Parathyroid adenoma (tissue), 2 donors: ENCODE measurements around the gene IL5RA.

Experiments
- H2AFZ ChIP-seq: fragments of 300-600 bp; sonication (generic); one replicate; pipeline ENCODE4 v1.7.0; 2017; ENCODE audit warnings: antibody characterized with exemption, mild to moderate bottlenecking
- H3K27ac ChIP-seq: fragments of 300-600 bp; sonication (generic); one replicate; pipeline ENCODE4 v1.7.0; 2017
- H3K27me3 ChIP-seq: fragments of 300-600 bp; sonication (generic); one replicate; pipeline ENCODE4 v1.7.0; 2017; ENCODE audit warnings: low read length; ENCODE audit not compliant: control insufficient read depth, insufficient read depth
- H3K36me3 ChIP-seq: fragments of 300-600 bp; sonication (generic); one replicate; pipeline ENCODE4 v1.7.0; 2017; ENCODE audit warnings: low read length; ENCODE audit not compliant: control insufficient read depth, insufficient read depth
- H3K4me1 ChIP-seq: fragments of 300-600 bp; sonication (generic); one replicate; pipeline ENCODE4 v1.7.0; 2017; ENCODE audit warnings: control low read depth
- H3K4me2 ChIP-seq: fragments of 300-600 bp; sonication (generic); one replicate; pipeline ENCODE4 v1.7.0; 2017; ENCODE audit warnings: low read length
- H3K4me3 ChIP-seq: fragments of 300-600 bp; sonication (generic); one replicate; pipeline ENCODE4 v1.7.0; 2017; ENCODE audit warnings: low read depth, low read length
- H3K79me2 ChIP-seq: fragments of 300-600 bp; sonication (generic); one replicate; pipeline ENCODE4 v1.7.0; 2017; ENCODE audit warnings: control low read depth
- H3K9ac ChIP-seq: fragments of 300-600 bp; sonication (generic); one replicate; pipeline ENCODE4 v1.7.0; 2017; ENCODE audit warnings: mild to moderate bottlenecking
- H3K9me3 ChIP-seq: fragments of 300-600 bp; sonication (generic); one replicate; pipeline ENCODE4 v1.7.0; 2017; ENCODE audit warnings: low read length; ENCODE audit not compliant: control insufficient read depth
- CTCF ChIP-seq: fragments of 300-600 bp; sonication (generic); IDR thresholded peaks from one replicate; pipeline ENCODE4 v1.7.0; 2017; ENCODE audit warnings: antibody characterized with exemption, mild to moderate bottlenecking
- donor health status: primary hyperparathyroidism.

The IL5RA gene

GRCh38 chr3:3110299-3110630 lies at the start of gene IL5RA:
Gene IL5RA (minus strand): TSS chr3:3110374. CDS start chr3:3104984, 5,390 bp downstream.
- H3K4me1 ChIP-seq: peaks cover 23% of the 10 kb centered on the region
- H3K79me2 ChIP-seq: no peaks in the 10 kb centered on the region
- H3K9me3 ChIP-seq: no peaks in the 10 kb centered on the region
- H3K27ac ChIP-seq: peak within 1 kb of the TSS; percentile 75
- no peaks in the 10 kb centered on the region for H3K27me3 ChIP-seq
- no peak within 1 kb of the TSS for H3K9ac ChIP-seq
- no peak within 1 kb of the TSS for H3K4me3 ChIP-seq
- H3K36me3 ChIP-seq: no peaks in the 10 kb centered on the region
- H3K4me2 ChIP-seq: peak within 1 kb of the TSS; percentile 6
- peak within 1 kb of the TSS; percentile 87 for H2AFZ ChIP-seq
- no peak for TF ChIP-seq CTCF

GRCh38 chr3:3157484-3157883 lies 47.3 kb upstream of the IL5RA start:
- Histone ChIP-seq H3K4me3 (no peak overlapping the region), H3K79me2 (peaks cover 16% of the 10 kb centered on the region), H3K36me3 (peaks cover 4% of the 10 kb centered on the region), H3K9ac (no peak overlapping the region), H3K4me1 (no peaks in the 10 kb centered on the region), H3K4me2 (no peak overlapping the region), H2AFZ (no peak overlapping the region), H3K27me3 (no peaks in the 10 kb centered on the region), H3K27ac (no peak overlapping the region), H3K9me3 (no peaks in the 10 kb centered on the region)
- TF ChIP-seq CTCF: no peak

DNA sequence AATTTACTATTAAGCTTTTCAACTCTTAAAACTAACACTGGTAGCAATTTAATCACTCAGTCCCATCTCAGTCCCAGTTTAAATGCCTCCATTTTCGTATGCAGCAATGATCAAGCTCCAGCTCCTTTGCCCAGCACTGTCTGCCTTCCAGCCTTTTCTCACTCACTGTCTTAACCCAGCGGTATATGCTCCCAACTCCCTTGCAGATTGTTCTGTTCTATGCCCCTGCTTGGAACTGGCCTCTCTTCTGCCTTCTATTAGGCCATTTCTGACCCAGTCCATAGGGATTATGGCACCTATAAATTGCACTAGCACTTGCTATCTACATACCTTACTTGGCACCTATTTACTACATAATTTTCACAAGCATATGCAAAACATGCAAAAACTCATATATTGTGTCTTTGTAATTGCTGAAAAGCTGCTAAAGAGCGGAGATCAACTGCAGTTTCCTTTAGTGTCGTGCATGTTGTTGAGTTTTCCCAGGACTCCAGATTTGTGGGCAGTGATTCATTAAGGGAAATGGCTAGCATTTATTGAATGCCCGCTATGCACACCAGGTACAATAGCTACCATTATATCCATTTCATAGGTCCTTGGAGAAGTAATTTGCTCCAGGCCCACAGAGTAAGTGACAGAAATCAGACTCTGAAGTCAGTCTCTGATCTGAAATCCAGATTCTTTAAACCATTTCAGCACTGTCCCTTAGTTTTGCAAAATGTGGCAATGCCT lies 44.9 kb upstream of the IL5RA start:
- H3K27ac ChIP-seq: no peak overlapping the region
- H3K36me3 ChIP-seq: peaks cover 4% of the 10 kb centered on the region
- no peaks in the 10 kb centered on the region for H3K27me3 ChIP-seq

DNA sequence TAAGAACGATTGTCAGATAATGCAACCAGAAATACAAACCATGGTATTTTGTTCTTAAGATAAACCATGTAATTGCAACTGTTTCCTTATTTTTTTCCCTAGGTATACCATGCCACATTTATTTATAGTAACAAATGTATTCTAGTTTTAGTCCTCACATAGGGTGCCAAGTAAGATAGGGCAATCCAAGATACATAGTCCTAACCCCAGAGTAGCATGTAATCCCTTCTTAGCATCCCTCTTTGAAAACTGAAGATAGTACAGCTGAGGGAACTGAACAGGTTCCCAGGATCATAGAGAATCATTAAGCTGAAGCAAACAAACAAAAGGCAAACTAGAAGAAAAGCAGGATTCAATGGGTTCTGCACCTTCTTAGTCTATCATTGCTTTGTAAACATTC lies 41.3 kb upstream of the IL5RA start:
- Histone ChIP-seq H3K36me3 (peaks cover 4% of the 10 kb centered on the region), H3K4me2 (no peak overlapping the region), H3K79me2 (no peaks in the 10 kb centered on the region), H3K4me1 (no peaks in the 10 kb centered on the region), H3K9ac (no peak overlapping the region), H3K27me3 (no peaks in the 10 kb centered on the region), H2AFZ (no peak overlapping the region), H3K9me3 (no peaks in the 10 kb centered on the region), H3K27ac (no peak overlapping the region), H3K4me3 (no peak overlapping the region)
- no peak for TF ChIP-seq CTCF

More for the DNA sequence above, 44.9 kb upstream of the IL5RA start:
- H2AFZ ChIP-seq: no peak overlapping the region
- H3K4me3 ChIP-seq: no peak overlapping the region
- no peak overlapping the region for H3K4me2 ChIP-seq
- no peaks in the 10 kb centered on the region for H3K4me1 ChIP-seq
- peaks cover 10% of the 10 kb centered on the region for H3K79me2 ChIP-seq
- no peak for TF ChIP-seq CTCF
- H3K9ac ChIP-seq: no peak overlapping the region
- H3K9me3 ChIP-seq: no peaks in the 10 kb centered on the region

DNA sequence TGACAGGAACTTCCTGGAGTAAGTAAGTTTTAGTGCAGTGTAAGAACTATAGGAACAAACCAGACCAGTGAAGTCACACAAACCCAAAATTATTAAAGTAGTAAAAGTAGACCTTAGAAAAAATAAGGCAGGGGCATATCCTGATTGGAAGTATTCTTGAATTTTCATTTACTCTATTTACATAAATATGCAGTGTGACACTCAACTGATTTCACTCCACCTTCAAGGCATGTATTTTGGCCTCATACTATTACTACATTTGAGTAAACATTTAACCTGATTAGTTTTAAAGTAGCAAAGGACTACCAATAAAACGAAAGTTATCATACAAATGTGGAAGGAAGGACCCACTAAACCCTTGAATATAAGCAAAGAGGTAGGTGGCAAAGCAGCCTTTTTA lies 39.4 kb upstream of the IL5RA start:
- TF ChIP-seq CTCF: no peak
- Histone ChIP-seq H3K9me3 (no peaks in the 10 kb centered on the region), H2AFZ (no peak overlapping the region), H3K27me3 (no peaks in the 10 kb centered on the region), H3K9ac (no peak overlapping the region), H3K27ac (no peak overlapping the region), H3K4me1 (peaks cover 7% of the 10 kb centered on the region), H3K4me2 (no peak overlapping the region), H3K4me3 (no peak overlapping the region), H3K79me2 (no peaks in the 10 kb centered on the region), H3K36me3 (peaks cover 4% of the 10 kb centered on the region)
